ENCODE data around the gene RNF208. TPM values are rescaled to one million over a fixed set of nuclear protein-coding genes. Genes with fewer than 3 reads are reported as not detected.
A peak's percentile ranks its signal among the peaks of the same experiment; 100 is the strongest.

RNF208 gene
- total RNA-seq, 2 donors from 2014 or later: 5.9 to 7.9 TPM

DNA sequence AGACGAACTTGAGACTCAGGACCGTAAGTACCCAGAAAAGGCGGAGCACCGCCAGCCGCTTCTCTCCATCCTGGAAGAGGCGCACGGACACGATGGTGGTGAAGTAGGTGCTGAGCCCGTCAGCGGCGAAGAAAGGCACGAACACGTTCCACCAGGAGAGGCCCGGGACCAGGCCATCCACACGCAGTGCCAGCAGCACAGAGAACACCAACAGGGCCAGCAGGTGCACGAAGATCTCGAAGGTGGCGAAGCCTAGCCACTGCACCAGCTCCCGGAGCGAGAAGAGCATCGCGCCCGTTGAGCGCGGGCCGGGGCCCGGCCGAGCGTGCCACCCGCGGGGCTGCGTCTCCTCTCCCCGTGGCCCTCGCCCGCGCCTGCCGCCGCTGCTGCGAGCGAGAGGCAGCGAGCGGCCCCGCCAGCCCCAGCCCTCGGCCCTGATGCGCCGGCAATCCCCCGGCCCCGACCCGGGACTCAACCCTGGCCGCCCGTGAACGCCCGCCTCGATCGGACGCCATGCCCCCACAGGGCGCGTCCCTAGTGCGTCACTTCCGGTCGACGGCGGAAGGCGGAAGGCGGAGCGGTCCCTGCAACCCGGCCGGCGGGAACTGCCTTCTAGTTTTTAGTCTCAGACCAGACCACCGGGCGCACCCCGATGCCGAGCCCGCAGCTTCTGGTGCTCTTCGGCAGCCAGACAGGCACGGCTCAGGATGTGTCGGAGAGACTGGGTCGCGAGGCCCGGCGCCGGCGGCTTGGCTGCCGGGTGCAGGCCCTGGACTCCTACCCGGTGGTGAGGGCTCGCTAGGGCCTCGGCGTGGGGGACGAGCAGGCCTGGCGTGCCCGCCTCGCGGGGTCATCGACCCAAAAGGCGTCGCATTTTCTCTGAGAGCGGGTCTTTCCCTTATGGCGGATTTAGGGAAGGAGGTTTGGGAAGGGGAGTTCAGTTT, 16.6 kb downstream of the RNF208 start, which contains the start of the genes NDOR1 and TMEM203:
Gene NDOR1 (plus strand): TSS at position 575 of the 944 bp plus-strand sequence. CDS start 78 bp downstream, at position 653.
Gene TMEM203 (minus strand): TSS at position 523 of the 944 bp plus-strand sequence. CDS start 234 bp downstream, at position 289.
- Histone ChIP-seq H3K36me3 (no peaks in the 10 kb centered on the region), H3K9me3 (no peaks in the 10 kb centered on the region), H3K4me3 (peak within 1 kb of the TSS; percentile 65 to 79), H3K27me3 (no peaks in the 10 kb centered on the region), H3K27ac (peak within 1 kb of the TSS; percentile 59 to 69), H3K4me1 (peaks cover 0 to 54% of the 10 kb centered on the region in 2 donors)
- DNase-seq (ENCODE audit: low spot score): peak; percentile 90
- TF ChIP-seq, protein P1, sequence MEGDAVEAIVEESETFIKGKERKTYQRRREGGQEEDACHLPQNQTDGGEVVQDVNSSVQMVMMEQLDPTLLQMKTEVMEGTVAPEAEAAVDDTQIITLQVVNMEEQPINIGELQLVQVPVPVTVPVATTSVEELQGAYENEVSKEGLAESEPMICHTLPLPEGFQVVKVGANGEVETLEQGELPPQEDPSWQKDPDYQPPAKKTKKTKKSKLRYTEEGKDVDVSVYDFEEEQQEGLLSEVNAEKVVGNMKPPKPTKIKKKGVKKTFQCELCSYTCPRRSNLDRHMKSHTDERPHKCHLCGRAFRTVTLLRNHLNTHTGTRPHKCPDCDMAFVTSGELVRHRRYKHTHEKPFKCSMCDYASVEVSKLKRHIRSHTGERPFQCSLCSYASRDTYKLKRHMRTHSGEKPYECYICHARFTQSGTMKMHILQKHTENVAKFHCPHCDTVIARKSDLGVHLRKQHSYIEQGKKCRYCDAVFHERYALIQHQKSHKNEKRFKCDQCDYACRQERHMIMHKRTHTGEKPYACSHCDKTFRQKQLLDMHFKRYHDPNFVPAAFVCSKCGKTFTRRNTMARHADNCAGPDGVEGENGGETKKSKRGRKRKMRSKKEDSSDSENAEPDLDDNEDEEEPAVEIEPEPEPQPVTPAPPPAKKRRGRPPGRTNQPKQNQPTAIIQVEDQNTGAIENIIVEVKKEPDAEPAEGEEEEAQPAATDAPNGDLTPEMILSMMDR (IDR thresholded peaks at IDR 0.05): no peak

DNA sequence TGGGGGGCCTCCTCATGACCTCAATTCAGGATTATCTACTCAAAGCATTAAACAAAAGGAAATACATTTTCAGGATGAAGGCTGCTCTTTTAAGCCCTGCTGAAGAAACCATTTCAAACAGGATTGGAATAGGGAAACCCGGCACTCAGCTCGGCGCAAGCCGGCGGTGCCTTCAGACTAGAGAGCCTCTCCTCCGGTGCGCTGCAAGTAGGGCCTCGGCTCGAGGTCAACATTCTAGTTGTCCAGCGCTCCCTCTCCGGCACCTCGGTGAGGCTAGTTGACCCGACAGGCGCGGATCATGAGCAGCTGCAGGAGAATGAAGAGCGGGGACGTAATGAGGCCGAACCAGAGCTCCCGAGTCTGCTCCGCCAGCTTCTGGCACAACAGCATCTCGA, 17.3 kb downstream of the RNF208 start:
- TF ChIP-seq, protein P1 (IDR thresholded peaks at IDR 0.05): no peak

DNA sequence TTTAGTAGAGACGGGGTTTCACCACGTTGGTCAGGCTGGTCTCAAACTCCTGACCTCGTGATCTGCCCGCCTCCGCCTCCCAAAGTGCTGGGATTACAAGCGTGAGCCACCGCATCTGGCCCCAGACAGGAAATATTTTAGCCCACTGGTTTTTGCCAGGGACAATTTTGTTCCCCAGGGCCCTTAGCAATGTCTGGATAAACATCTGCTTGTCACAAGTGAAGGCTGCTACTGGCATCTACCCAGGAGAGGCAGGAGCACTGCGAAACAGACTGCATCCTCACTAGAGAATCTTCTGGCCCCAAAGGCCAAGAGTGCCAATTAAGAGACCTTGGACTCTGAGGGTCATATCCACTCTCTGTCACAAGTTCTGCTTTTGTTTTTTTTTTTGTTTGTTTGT, 19.1 kb downstream of the RNF208 start:
- no peaks in the 10 kb centered on the region for H3K36me3 ChIP-seq
- H3K27ac ChIP-seq: no peak overlapping the region
- no peak overlapping the region for H3K4me3 ChIP-seq
- TF ChIP-seq, protein P1 (IDR thresholded peaks at IDR 0.05): no peak
- H3K9me3 ChIP-seq: no peaks in the 10 kb centered on the region
- H3K4me1 ChIP-seq: peaks cover 0 to 74% of the 10 kb centered on the region in 2 donors
- no peaks in the 10 kb centered on the region for H3K27me3 ChIP-seq
- no peak for DNase-seq (ENCODE audit: low spot score)

More for the DNA sequence above, 17.3 kb downstream of the RNF208 start:
- Histone ChIP-seq H3K9me3 (no peaks in the 10 kb centered on the region), H3K4me1 (peaks cover 0 to 56% of the 10 kb centered on the region in 2 donors), H3K4me3 (peak overlapping the region; percentile 65 to 79), H3K27ac (peak overlapping the region; percentile 59 to 69), H3K27me3 (no peaks in the 10 kb centered on the region), H3K36me3 (no peaks in the 10 kb centered on the region)
- no peak for DNase-seq (ENCODE audit: low spot score)

DNA sequence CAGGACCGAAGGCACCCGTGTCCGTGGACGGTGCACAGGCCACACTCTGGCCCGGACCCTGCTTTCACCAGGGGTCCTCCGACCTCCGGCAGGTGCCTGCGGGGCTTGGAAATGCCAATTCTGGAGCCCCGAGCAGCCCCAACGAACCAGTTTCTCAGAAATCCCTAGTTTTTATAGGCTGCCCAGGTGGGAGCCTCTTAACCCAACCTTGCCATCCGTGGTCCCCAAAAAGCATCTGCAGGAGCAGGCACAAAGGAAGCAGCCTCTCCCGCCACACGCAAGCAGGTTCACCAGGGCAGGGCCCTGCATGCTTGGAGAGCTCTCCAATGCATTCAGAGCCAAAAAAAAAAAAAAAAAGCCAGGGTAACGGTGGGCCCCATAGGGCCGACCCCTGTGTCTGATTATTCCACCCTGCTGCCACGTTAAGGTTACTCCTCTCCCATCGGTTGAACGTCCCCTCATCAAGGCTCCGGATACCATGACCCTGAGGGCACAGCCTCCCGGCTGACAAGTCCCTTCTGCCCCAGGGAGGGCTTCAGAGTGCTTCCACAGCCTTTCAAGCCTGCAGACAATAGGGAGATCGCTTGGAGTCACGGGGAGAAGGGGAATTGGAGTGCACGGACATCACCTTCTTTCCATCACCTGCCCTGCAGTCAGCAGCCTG, 20.7 kb downstream of the RNF208 start:
- Histone ChIP-seq H3K27me3 (no peaks in the 10 kb centered on the region), H3K9me3 (no peaks in the 10 kb centered on the region), H3K4me1 (peaks cover 0 to 83% of the 10 kb centered on the region in 2 donors), H3K4me3 (peak overlapping the region; percentile 56 to 71), H3K27ac (peak overlapping the region; percentile 73 to 75), H3K36me3 (no peaks in the 10 kb centered on the region)
- DNase-seq (ENCODE audit: low spot score): no peak
- TF ChIP-seq, protein P1 (IDR thresholded peaks at IDR 0.05): no peak

DNA sequence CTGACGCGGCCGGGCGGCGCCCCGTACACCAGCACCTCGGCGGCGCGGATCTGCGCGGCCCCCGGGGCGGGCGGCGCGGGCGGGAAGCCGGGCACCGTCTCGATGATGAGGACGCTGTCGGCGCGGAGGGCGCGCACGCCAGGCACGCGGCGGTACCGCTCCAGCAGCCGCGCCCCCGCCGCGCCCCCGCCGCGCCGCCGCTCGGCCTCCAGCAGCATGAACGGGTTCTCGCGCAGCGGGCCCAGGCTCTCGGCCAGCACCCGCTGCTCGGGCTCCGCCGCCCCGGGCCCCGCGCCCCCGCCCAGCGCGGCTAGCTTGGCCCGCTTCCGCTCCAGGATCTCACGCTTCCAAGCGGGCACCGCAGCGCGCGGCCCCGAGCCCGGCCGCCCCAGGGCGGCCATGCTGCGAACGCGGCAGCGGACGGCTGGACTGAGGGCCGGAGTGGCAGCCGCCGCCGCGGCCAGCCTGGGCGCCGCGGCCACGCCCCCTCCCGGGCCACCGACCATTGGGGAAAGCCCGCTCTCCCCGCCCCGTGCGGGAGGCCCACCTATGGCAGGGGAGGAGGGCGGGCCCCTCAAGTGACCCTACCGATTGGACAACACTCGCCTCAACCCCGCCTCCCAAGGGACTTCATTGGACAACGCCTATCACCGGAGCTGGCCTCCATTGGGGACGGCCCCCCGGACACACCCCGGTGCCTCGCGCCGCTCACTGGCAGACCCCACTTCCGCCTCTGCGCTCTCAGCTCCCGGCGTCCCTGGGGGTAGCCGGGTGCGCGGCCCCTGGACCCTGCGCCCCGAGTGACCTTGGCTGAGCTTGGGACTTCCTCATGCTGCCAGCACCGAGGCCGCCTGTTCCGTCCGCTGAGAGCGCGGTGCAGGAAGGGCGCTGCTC, 21.5 kb downstream of the RNF208 start, which contains the start of gene TPRN:
Gene TPRN (minus strand): TSS at position 431 of the 894 bp plus-strand sequence. CDS start 30 bp downstream, at position 401.
- no peaks in the 10 kb centered on the region for H3K36me3 ChIP-seq
- H3K4me1 ChIP-seq: peaks cover 0 to 84% of the 10 kb centered on the region in 2 donors
- peak within 1 kb of the TSS; percentile 56 to 71 for H3K4me3 ChIP-seq
- peak within 1 kb of the TSS; percentile 73 to 75 for H3K27ac ChIP-seq
- TF ChIP-seq, protein P1 (IDR thresholded peaks at IDR 0.05): no peak
- H3K9me3 ChIP-seq: no peaks in the 10 kb centered on the region
- no peaks in the 10 kb centered on the region for H3K27me3 ChIP-seq
- DNase-seq (ENCODE audit: low spot score): peak; percentile 100
